Ovary (tissue), 9 donors: ENCODE data around the gene SKP2. TPM values are rescaled to one million over a fixed set of nuclear protein-coding genes. Genes with fewer than 3 reads are reported as not detected.

Experiments used
- DNase-seq, 5 donors: peaks; one replicate each; pipeline ENCODE4 v3.0.0-alpha.2; 2019 to 2020
- H3K27ac ChIP-seq, 2 donors: fragments of 200-600 bp; one replicate each; pipeline versions ENCODE4 v1.5.1 to v1.8.0; 2019 to 2022
- H3K27me3 ChIP-seq: fragments of 200-600 bp; one replicate; pipeline ENCODE4 v1.8.0; 2022
- H3K36me3 ChIP-seq: fragments of 200-600 bp; sonication (generic); one replicate; pipeline ENCODE4 v1.5.1; 2019
- H3K4me1 ChIP-seq: one replicate; pipeline ENCODE4 v1.8.1; 2013; ENCODE audit warnings: mild to moderate bottlenecking, moderate library complexity; ENCODE audit not compliant: insufficient read depth
- H3K4me3 ChIP-seq: fragments of 200-600 bp; sonication (generic); one replicate; pipeline ENCODE4 v1.5.1; 2017
- H3K9me3 ChIP-seq, 2 donors: fragments of 200-600 bp in 1 of 2; sonication (generic) in 1 of 2; one replicate each; pipeline versions ENCODE4 v1.5.1 to v1.8.1; 2013 to 2019; ENCODE audit warnings: mild to moderate bottlenecking in 1 of 2, moderate library complexity in 1 of 2
- EP300 ChIP-seq: sonication (generic); formaldehyde crosslinking; IDR thresholded peaks from one replicate; pipeline ENCODE4 v1.6.1; 2017; ENCODE audit warnings: antibody characterized with exemption
- POLR2A ChIP-seq: fragments of 450-650 bp; IDR thresholded peaks from one replicate; pipeline ENCODE4 v1.6.1; 2017; ENCODE audit warnings: antibody characterized with exemption, mild to moderate bottlenecking, moderate library complexity
- WGBS, 3 donors: extraction: QIAGEN DNeasy Blood & Tissue Kit in 1 of 3; methylation state at CpG; one replicate each; pipeline versions ENCODE4 v1.1.5 to v1.1.7; 2013 to 2017; 5-methylcytosine and 5-hydroxymethylcytosine counted together
- intact Hi-C, 4 donors: fragments of 100-400 bp; cut with DNase I; formaldehyde crosslinking; loops; one replicate each; pipeline versions ENCODE4 v1.11.0 to v1.15.1; 2022 to 2023
- polyA plus RNA-seq, 2 donors: library from polyadenylated mRNA; stranded (reverse); fragments of 200-250 nt in 1 of 2; fragments of 350-450 nt in 1 of 2; fragmentation: Illumina TruSeq in 1 of 2; extraction: RNeasy Lipid Tissue Mini Kit (QIAGEN cat#74804) in 1 of 2; gene quantifications; one replicate each; pipeline ENCODE4 v1.2.3, GENCODE V29; 2013 to 2014
- total RNA-seq, 7 donors: library from RNA; depleted of rRNA in 2 of 7; stranded (reverse); fragments of >200 nt in 2 of 7; fragmentation: NEBNext Ultra II Directional in 3 of 7; extraction: Animal tissue kit (Norgen Biotek cat#: 25700) in 3 of 7; gene quantifications; one replicate each; pipeline versions ENCODE4 v1.1.0 to v1.2.4, GENCODE V29; 2016 to 2023
- TF ChIP-seq, protein P1 (sequence below), 3 donors: fragments of 450-650 bp in 2 of 3; fragments of 200-600 bp in 1 of 3; IDR thresholded peaks; one replicate each; pipeline versions ENCODE4 v1.5.1 to v1.8.0; 2016 to 2022; ENCODE audit warnings: antibody characterized with exemption in 3 of 3, mild to moderate bottlenecking in 1 of 3
- donor health status: DM: no; HTN: no; CAD: no; lungs with moderate emphysema.
- donor health status: DM: no; HTN: no; CAD: no.
- donor health status: Bipolar disorder and iron deficiency.
- donor health status: DM: yes; HTN: yes; CAD: no.
- donor health status: DM: no; HTN: no; CAD: no.
- donor health status: DM: yes; HTN: yes; CAD: no.

Gene SKP2
- total and polyA plus RNA-seq, 9 donors = 4.5 to 15.4 (median 10.0) TPM

DNA sequence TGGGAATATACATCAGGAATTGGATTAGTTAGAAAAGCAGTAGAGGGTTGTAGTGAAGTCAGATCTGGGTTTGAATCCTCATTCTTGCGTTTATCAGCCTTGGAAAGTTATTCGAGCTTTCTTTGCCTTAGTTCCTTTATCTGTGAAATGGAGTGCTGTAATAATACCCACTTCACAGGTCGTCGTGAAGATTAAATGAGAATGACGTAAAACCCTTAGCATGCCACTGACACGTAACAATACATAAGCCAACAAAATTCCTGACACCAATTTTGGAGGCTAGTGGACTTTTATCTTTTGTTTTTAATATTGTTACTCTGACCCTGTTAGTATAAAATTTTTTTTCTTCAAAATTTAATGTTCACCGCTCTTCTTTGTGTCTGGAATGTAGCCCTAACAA is 3.4 kb downstream of the SKP2 start:
- no peak for TF ChIP-seq POLR2A
- TF ChIP-seq, protein P1, sequence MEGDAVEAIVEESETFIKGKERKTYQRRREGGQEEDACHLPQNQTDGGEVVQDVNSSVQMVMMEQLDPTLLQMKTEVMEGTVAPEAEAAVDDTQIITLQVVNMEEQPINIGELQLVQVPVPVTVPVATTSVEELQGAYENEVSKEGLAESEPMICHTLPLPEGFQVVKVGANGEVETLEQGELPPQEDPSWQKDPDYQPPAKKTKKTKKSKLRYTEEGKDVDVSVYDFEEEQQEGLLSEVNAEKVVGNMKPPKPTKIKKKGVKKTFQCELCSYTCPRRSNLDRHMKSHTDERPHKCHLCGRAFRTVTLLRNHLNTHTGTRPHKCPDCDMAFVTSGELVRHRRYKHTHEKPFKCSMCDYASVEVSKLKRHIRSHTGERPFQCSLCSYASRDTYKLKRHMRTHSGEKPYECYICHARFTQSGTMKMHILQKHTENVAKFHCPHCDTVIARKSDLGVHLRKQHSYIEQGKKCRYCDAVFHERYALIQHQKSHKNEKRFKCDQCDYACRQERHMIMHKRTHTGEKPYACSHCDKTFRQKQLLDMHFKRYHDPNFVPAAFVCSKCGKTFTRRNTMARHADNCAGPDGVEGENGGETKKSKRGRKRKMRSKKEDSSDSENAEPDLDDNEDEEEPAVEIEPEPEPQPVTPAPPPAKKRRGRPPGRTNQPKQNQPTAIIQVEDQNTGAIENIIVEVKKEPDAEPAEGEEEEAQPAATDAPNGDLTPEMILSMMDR (IDR thresholded peaks at IDR 0.05) = no peak
- no peak for TF ChIP-seq EP300
- Histone ChIP-seq H3K27me3 (no peaks in the 10 kb centered on the region), H3K4me1 (peaks cover 3% of the 10 kb centered on the region), H3K27ac (no peak overlapping the region), H3K9me3 (no peaks in the 10 kb centered on the region), H3K4me3 (no peak overlapping the region), H3K36me3 (no peaks in the 10 kb centered on the region)
- intact Hi-C loops = loop anchor here in 1 of 4 donors (10.0 kb wide), 1 partner anchor 1240 kb away; the partner anchor contains the start of genes BRIX1 and RAD1
- WGBS, 3 donors = 65 to 79% (median 74%) methylated on average over 7 of the region's 7 CpGs
- no peak for DNase-seq

DNA sequence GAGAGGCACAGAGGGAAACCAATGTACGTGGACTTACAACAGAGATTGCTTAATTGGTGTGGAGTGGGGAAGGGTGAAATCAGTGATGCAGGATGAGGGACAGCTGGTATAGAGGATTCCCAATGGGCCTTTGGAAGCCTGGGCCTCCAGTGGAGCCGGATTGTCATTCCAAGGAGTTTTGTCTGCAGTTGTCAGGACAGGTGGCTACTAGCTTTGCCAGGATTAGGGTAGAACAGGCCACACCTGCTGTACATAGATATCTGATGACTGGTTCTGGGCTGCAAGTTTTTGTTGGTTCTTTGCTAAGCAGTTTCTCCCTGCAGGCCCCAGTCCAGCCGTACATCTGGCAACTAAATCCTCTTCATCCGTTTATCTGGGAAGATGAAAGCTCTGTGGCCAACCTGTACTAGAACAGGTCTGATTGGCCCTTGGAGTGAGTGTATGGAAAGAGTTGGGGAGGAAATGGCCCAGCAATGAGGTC is 4.2 kb downstream of the SKP2 start:
- Histone ChIP-seq H3K27ac (no peak overlapping the region), H3K36me3 (no peaks in the 10 kb centered on the region)
- intact Hi-C loops = loop anchor here in 1 of 4 donors (10.0 kb wide), 1 partner anchor 1241 kb away; the partner anchor contains the start of genes BRIX1 and RAD1

DNA sequence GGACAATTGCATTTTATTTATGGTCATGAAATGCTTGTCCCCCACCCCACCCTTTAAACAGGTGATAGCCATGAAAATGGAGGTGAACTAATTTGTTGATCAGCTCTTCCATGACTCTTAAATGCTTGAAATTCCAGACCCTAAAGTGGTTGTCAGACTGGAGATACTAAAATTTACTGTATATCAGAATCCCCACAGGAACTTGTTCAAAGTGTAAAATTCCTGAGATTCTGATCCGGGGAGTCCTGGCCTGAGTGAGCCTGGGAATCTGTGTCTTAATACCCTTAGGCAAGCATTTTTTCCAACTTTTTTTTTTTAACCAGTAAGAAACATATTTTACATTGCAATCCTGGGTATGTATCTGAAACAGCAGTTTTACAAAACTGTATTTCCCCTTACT is 4.7 kb downstream of the SKP2 start:
- intact Hi-C loops = loop anchor here in 1 of 4 donors (10.0 kb wide), 1 partner anchor 1242 kb away; the partner anchor contains the start of genes BRIX1 and RAD1
- no peak overlapping the region for H3K27ac ChIP-seq
- TF ChIP-seq, protein P1 (IDR thresholded peaks at IDR 0.05) = no peak
- TF ChIP-seq POLR2A (no peak), EP300 (no peak)
- no peaks in the 10 kb centered on the region for H3K27me3 ChIP-seq
- peaks cover 3% of the 10 kb centered on the region for H3K4me1 ChIP-seq
- no peaks in the 10 kb centered on the region for H3K9me3 ChIP-seq
- no peak for DNase-seq
- H3K36me3 ChIP-seq = no peaks in the 10 kb centered on the region
- WGBS, 3 donors = 7 to 17% (median 13%) methylated on average over 1 of the region's 1 CpG
- no peak overlapping the region for H3K4me3 ChIP-seq

More for the DNA sequence above, 4.2 kb downstream of the SKP2 start:
- Histone ChIP-seq H3K9me3 (no peaks in the 10 kb centered on the region), H3K4me1 (peaks cover 3% of the 10 kb centered on the region), H3K27me3 (no peaks in the 10 kb centered on the region), H3K4me3 (no peak overlapping the region)
- 46 to 50% (median 49%) methylated on average over 4 of the region's 4 CpGs for WGBS, 3 donors
- TF ChIP-seq EP300 (no peak), POLR2A (no peak)
- TF ChIP-seq, protein P1 (IDR thresholded peaks at IDR 0.05) = no peak
- no peak for DNase-seq

DNA sequence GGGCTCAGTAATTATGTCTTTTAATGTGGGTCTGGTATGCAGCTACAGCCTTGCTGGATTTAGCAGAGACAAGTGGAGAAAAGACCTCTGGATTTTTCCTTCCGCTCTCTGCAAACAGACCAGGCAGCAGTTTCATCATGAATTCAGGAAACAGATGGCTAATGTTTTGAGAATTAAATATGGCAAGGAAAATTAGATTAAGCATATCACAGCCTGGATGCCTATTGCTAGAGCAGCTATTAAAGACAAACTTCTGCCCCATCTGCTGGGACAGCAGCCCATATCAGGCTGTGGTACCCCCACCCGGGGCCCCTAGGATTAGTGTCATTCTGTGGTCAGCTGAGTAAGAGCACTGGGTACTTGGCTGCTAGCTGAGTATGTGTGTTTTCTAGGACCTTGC is 6.2 kb downstream of the SKP2 start:
- intact Hi-C loops = loop anchor here in 1 of 4 donors (10.0 kb wide), 1 partner anchor 1243 kb away; the partner anchor contains the start of genes BRIX1 and RAD1
- H3K4me1 ChIP-seq = peaks cover 3% of the 10 kb centered on the region
- 34 to 70% (median 46%) methylated on average over 2 of the region's 2 CpGs for WGBS, 3 donors
- no peaks in the 10 kb centered on the region for H3K9me3 ChIP-seq
- no peaks in the 10 kb centered on the region for H3K36me3 ChIP-seq
- H3K27me3 ChIP-seq = no peaks in the 10 kb centered on the region
- TF ChIP-seq EP300 (no peak), POLR2A (no peak)
- TF ChIP-seq, protein P1 (IDR thresholded peaks at IDR 0.05) = no peak
- H3K27ac ChIP-seq = no peak overlapping the region
- no peak overlapping the region for H3K4me3 ChIP-seq
- no peak for DNase-seq
